Measurements from ENCODE around the gene S100Z.

The S100Z gene

DNA sequence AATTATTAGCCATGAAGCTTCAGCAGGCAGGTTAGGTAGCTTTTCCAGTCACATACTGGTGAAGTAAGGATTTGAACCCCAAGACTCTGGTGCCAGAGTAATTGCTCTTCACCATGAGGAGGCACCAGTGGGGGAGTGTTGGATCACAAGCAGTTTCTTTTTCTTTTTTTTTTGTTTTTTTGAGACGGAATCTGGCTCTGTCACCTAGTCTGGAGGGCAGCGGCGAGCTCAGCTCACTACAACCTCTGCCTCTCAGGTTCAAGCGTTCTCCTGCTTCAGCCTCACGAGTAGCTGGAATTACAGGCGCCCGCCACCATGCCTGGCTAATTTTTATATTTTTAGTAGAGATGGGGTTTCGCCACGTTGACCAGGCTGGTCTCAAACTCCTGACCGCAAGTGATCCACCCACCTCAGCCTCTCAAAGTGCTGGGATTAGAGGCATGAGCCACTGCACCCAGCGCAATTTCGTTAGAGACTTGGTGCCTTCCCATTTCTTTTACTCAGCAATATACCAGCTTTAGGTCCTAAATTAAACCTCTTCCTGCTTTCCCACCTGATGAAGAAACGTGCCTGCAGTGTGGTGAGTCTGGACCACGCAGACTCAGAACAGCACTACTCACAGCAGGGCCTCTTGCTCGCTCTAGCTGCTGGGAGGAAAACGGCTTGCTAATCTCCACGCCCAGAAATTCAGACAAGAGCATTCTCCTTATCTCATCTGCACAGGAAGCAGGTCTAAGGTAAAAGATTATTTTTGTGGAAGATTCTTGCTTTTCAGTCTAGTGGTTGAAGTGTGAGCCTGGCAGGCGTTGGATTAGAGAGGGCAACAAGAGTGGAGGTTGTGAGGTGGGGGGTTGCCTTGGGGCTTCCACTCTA lies at the start of gene S100Z:
Gene S100Z (plus strand): TSS at position 596 of the 873 bp plus-strand sequence. CDS start 25,346 bp downstream, outside the sequence.
- TF ChIP-seq, protein P1, sequence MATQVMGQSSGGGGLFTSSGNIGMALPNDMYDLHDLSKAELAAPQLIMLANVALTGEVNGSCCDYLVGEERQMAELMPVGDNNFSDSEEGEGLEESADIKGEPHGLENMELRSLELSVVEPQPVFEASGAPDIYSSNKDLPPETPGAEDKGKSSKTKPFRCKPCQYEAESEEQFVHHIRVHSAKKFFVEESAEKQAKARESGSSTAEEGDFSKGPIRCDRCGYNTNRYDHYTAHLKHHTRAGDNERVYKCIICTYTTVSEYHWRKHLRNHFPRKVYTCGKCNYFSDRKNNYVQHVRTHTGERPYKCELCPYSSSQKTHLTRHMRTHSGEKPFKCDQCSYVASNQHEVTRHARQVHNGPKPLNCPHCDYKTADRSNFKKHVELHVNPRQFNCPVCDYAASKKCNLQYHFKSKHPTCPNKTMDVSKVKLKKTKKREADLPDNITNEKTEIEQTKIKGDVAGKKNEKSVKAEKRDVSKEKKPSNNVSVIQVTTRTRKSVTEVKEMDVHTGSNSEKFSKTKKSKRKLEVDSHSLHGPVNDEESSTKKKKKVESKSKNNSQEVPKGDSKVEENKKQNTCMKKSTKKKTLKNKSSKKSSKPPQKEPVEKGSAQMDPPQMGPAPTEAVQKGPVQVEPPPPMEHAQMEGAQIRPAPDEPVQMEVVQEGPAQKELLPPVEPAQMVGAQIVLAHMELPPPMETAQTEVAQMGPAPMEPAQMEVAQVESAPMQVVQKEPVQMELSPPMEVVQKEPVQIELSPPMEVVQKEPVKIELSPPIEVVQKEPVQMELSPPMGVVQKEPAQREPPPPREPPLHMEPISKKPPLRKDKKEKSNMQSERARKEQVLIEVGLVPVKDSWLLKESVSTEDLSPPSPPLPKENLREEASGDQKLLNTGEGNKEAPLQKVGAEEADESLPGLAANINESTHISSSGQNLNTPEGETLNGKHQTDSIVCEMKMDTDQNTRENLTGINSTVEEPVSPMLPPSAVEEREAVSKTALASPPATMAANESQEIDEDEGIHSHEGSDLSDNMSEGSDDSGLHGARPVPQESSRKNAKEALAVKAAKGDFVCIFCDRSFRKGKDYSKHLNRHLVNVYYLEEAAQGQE (IDR thresholded peaks at IDR 0.05; ENCODE audit: low read depth), result no peak
- no peak for TF ChIP-seq TCF12 (IDR thresholded peaks at IDR 0.05; ENCODE audit: low read depth)
- no peak for TF ChIP-seq CEBPB (IDR thresholded peaks at IDR 0.05)
- TF ChIP-seq FOXM1 (IDR thresholded peaks at IDR 0.05; ENCODE audit: borderline replicate concordance, low read depth), result no peak
- TF ChIP-seq RAD21 (IDR thresholded peaks at IDR 0.05; ENCODE audit: low read depth), result no peak
- TF ChIP-seq TAF1 (IDR thresholded peaks at IDR 0.05; ENCODE audit: low read depth), result no peak

DNA sequence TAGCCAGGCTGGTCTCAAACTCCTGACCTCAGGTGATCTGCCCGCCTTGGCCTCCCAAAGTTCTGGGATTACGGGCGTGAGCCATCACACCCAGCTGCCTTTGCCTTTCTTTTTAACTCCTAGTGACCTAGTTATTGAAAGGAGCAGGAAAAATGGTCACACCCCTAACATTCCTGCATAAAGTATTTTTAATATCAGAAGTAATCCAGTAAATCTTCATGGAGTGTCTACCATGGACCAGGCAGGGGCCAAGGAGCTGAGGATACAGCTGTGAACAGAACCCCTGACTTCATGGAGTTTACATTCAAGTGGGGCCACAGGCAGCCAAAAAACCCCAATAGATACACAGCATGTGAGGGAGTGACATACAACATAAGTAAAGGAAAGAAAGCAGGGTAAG lies 49.2 kb upstream of the S100Z start:
- TF ChIP-seq TEAD4 (IDR thresholded peaks at IDR 0.05) (no peak), YY1 (IDR thresholded peaks at IDR 0.05; ENCODE audit: low read depth) (no peak), NFIC (IDR thresholded peaks at IDR 0.05) (no peak), RAD21 (IDR thresholded peaks at IDR 0.05; ENCODE audit: low read depth) (no peak), TAF1 (IDR thresholded peaks at IDR 0.05; ENCODE audit: low read depth) (no peak), CEBPB (IDR thresholded peaks at IDR 0.05) (no peak), ZBTB7A (IDR thresholded peaks at IDR 0.05; ENCODE audit: low read depth) (no peak), EGR1 (IDR thresholded peaks at IDR 0.05) (no peak), TCF12 (IDR thresholded peaks at IDR 0.05; ENCODE audit: low read depth) (no peak)
- TF ChIP-seq, protein P2, sequence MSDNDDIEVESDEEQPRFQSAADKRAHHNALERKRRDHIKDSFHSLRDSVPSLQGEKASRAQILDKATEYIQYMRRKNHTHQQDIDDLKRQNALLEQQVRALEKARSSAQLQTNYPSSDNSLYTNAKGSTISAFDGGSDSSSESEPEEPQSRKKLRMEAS (IDR thresholded peaks at IDR 0.05), result no peak

DNA sequence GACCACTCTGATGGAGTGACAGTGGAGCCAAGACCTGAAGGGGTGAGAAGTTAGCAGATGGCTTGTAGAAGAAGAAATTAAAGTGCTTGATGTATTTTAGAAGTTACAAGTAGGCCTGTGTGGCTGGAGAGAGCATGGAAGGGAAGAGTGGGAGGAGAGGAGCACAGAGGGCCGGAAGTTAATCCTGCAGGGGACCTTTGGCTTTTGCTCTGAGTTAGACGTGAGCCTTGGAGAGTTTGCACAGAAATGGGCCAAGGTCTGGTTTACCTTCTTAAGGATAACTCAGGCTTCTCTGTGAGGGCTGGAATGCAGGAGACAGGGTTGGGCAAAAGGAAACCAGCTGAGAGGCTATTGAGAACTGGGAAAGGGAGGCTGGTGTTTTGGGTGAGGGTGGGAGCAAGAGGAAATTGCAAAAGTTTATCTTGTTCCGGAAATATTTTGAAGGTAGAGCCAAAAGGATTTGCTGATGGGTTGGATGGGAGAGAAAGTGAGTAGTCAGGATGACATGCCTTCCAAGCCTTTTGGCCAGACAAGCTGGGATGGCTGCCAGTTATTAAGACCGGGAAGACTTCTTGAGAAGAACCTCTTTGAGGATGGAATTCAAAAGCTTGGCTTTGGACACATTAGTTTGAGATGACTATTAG lies 48.5 kb upstream of the S100Z start:
- TF ChIP-seq YY1 (IDR thresholded peaks at IDR 0.05; ENCODE audit: low read depth), result no peak
- TF ChIP-seq, protein P2 (IDR thresholded peaks at IDR 0.05), result no peak
- no peak for TF ChIP-seq EGR1 (IDR thresholded peaks at IDR 0.05)
- TF ChIP-seq TCF12 (IDR thresholded peaks at IDR 0.05; ENCODE audit: low read depth), result no peak
- no peak for TF ChIP-seq CEBPB (IDR thresholded peaks at IDR 0.05)
- TF ChIP-seq TEAD4 (IDR thresholded peaks at IDR 0.05), result no peak

DNA sequence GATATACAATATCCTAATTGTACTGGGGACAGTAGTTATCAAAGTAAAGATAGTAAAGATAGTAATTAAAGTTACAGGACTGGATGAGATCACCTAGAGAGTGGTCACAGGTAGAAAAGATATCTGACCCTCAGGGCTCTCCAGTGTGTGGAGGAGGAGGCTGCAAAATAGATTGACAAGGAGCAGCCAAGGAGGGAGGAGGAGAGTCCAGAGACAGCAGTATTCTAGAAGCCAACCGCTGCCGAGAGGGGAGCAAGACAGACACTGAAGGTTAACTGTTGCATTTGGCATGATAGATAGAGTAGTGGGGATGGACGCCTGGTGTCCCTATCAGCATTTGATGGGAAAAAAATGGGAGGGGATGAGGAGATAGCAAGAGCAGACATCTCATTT lies 48.0 kb upstream of the S100Z start:
- TF ChIP-seq, protein P2 (IDR thresholded peaks at IDR 0.05), result no peak
- TF ChIP-seq EGR1 (IDR thresholded peaks at IDR 0.05) (no peak), CREB1 (IDR thresholded peaks at IDR 0.05; ENCODE audit: low read depth) (no peak), RAD21 (IDR thresholded peaks at IDR 0.05; ENCODE audit: low read depth) (no peak), YY1 (IDR thresholded peaks at IDR 0.05; ENCODE audit: low read depth) (no peak), TCF12 (IDR thresholded peaks at IDR 0.05; ENCODE audit: low read depth) (no peak), TEAD4 (IDR thresholded peaks at IDR 0.05) (no peak), CEBPB (IDR thresholded peaks at IDR 0.05) (no peak), NFIC (IDR thresholded peaks at IDR 0.05) (no peak), EP300 (IDR thresholded peaks at IDR 0.05; ENCODE audit: borderline replicate concordance) (no peak), ZBTB7A (IDR thresholded peaks at IDR 0.05; ENCODE audit: low read depth) (no peak), FOXM1 (IDR thresholded peaks at IDR 0.05; ENCODE audit: borderline replicate concordance, low read depth) (no peak)
- TF ChIP-seq, protein P1 (IDR thresholded peaks at IDR 0.05; ENCODE audit: low read depth), result no peak
- TF ChIP-seq, protein P3, sequence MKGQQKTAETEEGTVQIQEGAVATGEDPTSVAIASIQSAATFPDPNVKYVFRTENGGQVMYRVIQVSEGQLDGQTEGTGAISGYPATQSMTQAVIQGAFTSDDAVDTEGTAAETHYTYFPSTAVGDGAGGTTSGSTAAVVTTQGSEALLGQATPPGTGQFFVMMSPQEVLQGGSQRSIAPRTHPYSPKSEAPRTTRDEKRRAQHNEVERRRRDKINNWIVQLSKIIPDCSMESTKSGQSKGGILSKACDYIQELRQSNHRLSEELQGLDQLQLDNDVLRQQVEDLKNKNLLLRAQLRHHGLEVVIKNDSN (IDR thresholded peaks at IDR 0.05), result no peak

DNA sequence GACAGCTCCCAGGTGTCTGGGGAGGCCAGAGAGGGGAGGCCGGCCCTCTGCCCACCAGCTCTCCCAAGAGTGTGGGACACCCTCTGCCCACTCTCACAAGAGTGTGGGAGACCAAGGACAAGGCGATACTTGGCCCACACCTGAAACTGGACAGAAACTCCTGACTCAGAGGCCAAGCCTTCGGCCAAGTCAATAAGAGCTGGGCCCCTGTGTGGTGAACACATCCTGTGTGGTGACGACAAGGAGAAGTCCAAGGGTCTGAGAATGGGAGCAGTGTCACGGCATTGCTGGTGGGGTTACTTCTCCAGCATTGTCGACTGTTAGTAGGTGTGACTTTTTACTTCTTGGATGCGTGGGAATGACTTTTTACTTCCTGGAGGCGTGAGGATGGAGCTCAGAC lies 45.5 kb upstream of the S100Z start:
- TF ChIP-seq, protein P2 (IDR thresholded peaks at IDR 0.05), result no peak
- TF ChIP-seq YY1 (IDR thresholded peaks at IDR 0.05; ENCODE audit: low read depth) (no peak), CREB1 (IDR thresholded peaks at IDR 0.05; ENCODE audit: low read depth) (no peak), RAD21 (IDR thresholded peaks at IDR 0.05; ENCODE audit: low read depth) (no peak), EGR1 (IDR thresholded peaks at IDR 0.05) (no peak), ZBTB7A (IDR thresholded peaks at IDR 0.05; ENCODE audit: low read depth) (no peak), TAF1 (IDR thresholded peaks at IDR 0.05; ENCODE audit: low read depth) (no peak), CEBPB (IDR thresholded peaks at IDR 0.05) (no peak), FOXM1 (IDR thresholded peaks at IDR 0.05; ENCODE audit: borderline replicate concordance, low read depth) (no peak), EP300 (IDR thresholded peaks at IDR 0.05; ENCODE audit: borderline replicate concordance) (no peak), NFIC (IDR thresholded peaks at IDR 0.05) (no peak), TEAD4 (IDR thresholded peaks at IDR 0.05) (no peak), TCF12 (IDR thresholded peaks at IDR 0.05; ENCODE audit: low read depth) (no peak)
- TF ChIP-seq, protein P3 (IDR thresholded peaks at IDR 0.05), result no peak
- TF ChIP-seq, protein P1 (IDR thresholded peaks at IDR 0.05; ENCODE audit: low read depth), result no peak
